Endometrial microvascular endothelial cells (primary cell): ENCODE results near the gene KCNK18. TPM values are rescaled to one million over a fixed set of nuclear protein-coding genes. Genes with fewer than 3 reads are reported as not detected.

ENCODE experiments used
- total RNA-seq: library from RNA; depleted of rRNA; stranded (reverse); fragments of >200 nt; gene quantifications from one replicate; pipeline ENCODE4 v1.2.3, GENCODE V29; 2015; ENCODE audit errors: inconsistent ontology term

KCNK18 gene
- total RNA-seq, 1 donor from 2014 or later: not detected

Other genes with a start within 250 kb of the KCNK18 start
- 3.9 TPM for gene SHTN1, start 192.3 kb upstream of the KCNK18 start, total RNA-seq
- gene VAX1, start 59.2 kb upstream of the KCNK18 start, total RNA-seq: not detected
- not detected for gene SLC18A2, start 43.6 kb downstream of the KCNK18 start, total RNA-seq
- 23.5 TPM for gene PDZD8, start 178.0 kb downstream of the KCNK18 start, total RNA-seq